NT2/D1 (cell line): ENCODE results near the gene IRF2BP1.

Experiments used
- DNase-seq: peaks from one replicate; pipeline ENCODE4 v3.0.0-alpha.2; 2011; ENCODE audit warnings: low read depth, low spot score
- H3K27me3 ChIP-seq: 2 replicates; pipeline ENCODE4 v1.6.0; 2011; ENCODE audit warnings: mild to moderate bottlenecking; ENCODE audit not compliant: insufficient read length, insufficient read depth
- H3K36me3 ChIP-seq: 2 replicates; pipeline ENCODE4 v1.6.1; 2011; ENCODE audit warnings: mild to moderate bottlenecking, low read length, mixed read lengths; ENCODE audit not compliant: insufficient read depth, insufficient read length
- H3K4me1 ChIP-seq: 2 replicates; pipeline ENCODE4 v1.5.1; 2011; ENCODE audit not compliant: insufficient read depth, insufficient read length
- H3K4me3 ChIP-seq: 2 replicates; pipeline ENCODE4 v1.5.1; 2011; ENCODE audit warnings: low read depth; ENCODE audit not compliant: insufficient read length
- H3K9ac ChIP-seq: 2 replicates; pipeline ENCODE4 v1.6.0; 2011; ENCODE audit warnings: low read depth; ENCODE audit not compliant: insufficient read length
- H3K9me3 ChIP-seq: 2 replicates; pipeline ENCODE4 v1.5.1; 2011; ENCODE audit warnings: mild to moderate bottlenecking, low read length; ENCODE audit not compliant: insufficient read depth
- SUZ12 ChIP-seq: IDR thresholded peaks from 2 replicates; pipeline ENCODE4 v1.6.1; 2011; ENCODE audit not compliant: insufficient read length, insufficient read depth; ENCODE audit errors: extremely low read depth
- YY1 ChIP-seq: IDR thresholded peaks from 2 replicates; pipeline ENCODE4 v1.6.1; 2011; ENCODE audit not compliant: insufficient read length, insufficient read depth
- ZNF274 ChIP-seq: IDR thresholded peaks from 2 replicates; pipeline ENCODE4 v1.6.1; 2011; ENCODE audit warnings: mild to moderate bottlenecking, low read depth, low read length

The IRF2BP1 gene

GRCh38 chr19:45924891-45925447 is 39.0 kb upstream of the IRF2BP1 start:
- TF ChIP-seq SUZ12 (no peak), YY1 (no peak)
- Histone ChIP-seq H3K9me3 (no peaks in the 10 kb centered on the region), H3K4me3 (no peak overlapping the region), H3K9ac (no peak overlapping the region), H3K4me1 (no peaks in the 10 kb centered on the region), H3K36me3 (no peaks in the 10 kb centered on the region), H3K27me3 (no peaks in the 10 kb centered on the region)
- no peak for DNase-seq

- Histone ChIP-seq H3K9ac (no peak overlapping the region), H3K9me3 (no peaks in the 10 kb centered on the region), H3K27me3 (no peaks in the 10 kb centered on the region), H3K36me3 (no peaks in the 10 kb centered on the region), H3K4me1 (no peaks in the 10 kb centered on the region), H3K4me3 (no peak overlapping the region)
- DNase-seq = no peak
- TF ChIP-seq YY1 (no peak), ZNF274 (no peak), SUZ12 (no peak)
Observed at GRCh38 chr19:45922281-45922680, 36.3 kb upstream of the IRF2BP1 start.

- H3K4me3 ChIP-seq = no peak overlapping the region
- no peaks in the 10 kb centered on the region for H3K27me3 ChIP-seq
- no peak overlapping the region for H3K9ac ChIP-seq
- no peaks in the 10 kb centered on the region for H3K4me1 ChIP-seq
- no peak for TF ChIP-seq YY1
- no peak for TF ChIP-seq SUZ12
- TF ChIP-seq ZNF274 = no peak
- H3K9me3 ChIP-seq = no peaks in the 10 kb centered on the region
- no peaks in the 10 kb centered on the region for H3K36me3 ChIP-seq
- no peak for DNase-seq
Observed at GRCh38 chr19:45920458-45920857, 34.5 kb upstream of the IRF2BP1 start.

- Histone ChIP-seq H3K9ac (no peak overlapping the region), H3K36me3 (no peaks in the 10 kb centered on the region), H3K4me3 (no peak overlapping the region), H3K27me3 (no peaks in the 10 kb centered on the region), H3K9me3 (no peaks in the 10 kb centered on the region), H3K4me1 (no peaks in the 10 kb centered on the region)
- DNase-seq = no peak
- no peak for TF ChIP-seq SUZ12
Observed at GRCh38 chr19:45919678-45920077, 33.7 kb upstream of the IRF2BP1 start.

- H3K36me3 ChIP-seq = no peaks in the 10 kb centered on the region
- H3K4me1 ChIP-seq = no peaks in the 10 kb centered on the region
- H3K27me3 ChIP-seq = no peaks in the 10 kb centered on the region
- TF ChIP-seq YY1 (no peak), ZNF274 (no peak), SUZ12 (no peak)
- H3K4me3 ChIP-seq = no peak overlapping the region
- DNase-seq = no peak
- H3K9me3 ChIP-seq = no peaks in the 10 kb centered on the region
- no peak overlapping the region for H3K9ac ChIP-seq
Observed at GRCh38 chr19:45918721-45919120, 32.8 kb upstream of the IRF2BP1 start.

- no peak for DNase-seq
- H3K36me3 ChIP-seq = no peaks in the 10 kb centered on the region
- H3K4me3 ChIP-seq = no peak overlapping the region
- H3K27me3 ChIP-seq = no peaks in the 10 kb centered on the region
- no peaks in the 10 kb centered on the region for H3K4me1 ChIP-seq
- no peak overlapping the region for H3K9ac ChIP-seq
- no peak for TF ChIP-seq YY1
- no peak for TF ChIP-seq ZNF274
- no peak for TF ChIP-seq SUZ12
- H3K9me3 ChIP-seq = no peaks in the 10 kb centered on the region
Observed at GRCh38 chr19:45917421-45918091, 31.6 kb upstream of the IRF2BP1 start.

GRCh38 chr19:45913874-45914830 is 28.2 kb upstream of the IRF2BP1 start, which contains the start of gene NANOS2:
NANOS2 (minus strand) TSS chr19:45914778; CDS start chr19:45914693, 85 bp downstream.
- no peaks in the 10 kb centered on the region for H3K9me3 ChIP-seq
- no peak within 1 kb of the TSS for H3K4me3 ChIP-seq
- peak; percentile 57 for DNase-seq
- peaks cover 4% of the 10 kb centered on the region for H3K4me1 ChIP-seq
- TF ChIP-seq SUZ12 (no peak), ZNF274 (no peak), YY1 (no peak)
- no peaks in the 10 kb centered on the region for H3K27me3 ChIP-seq
- no peaks in the 10 kb centered on the region for H3K36me3 ChIP-seq
- H3K9ac ChIP-seq = no peak within 1 kb of the TSS
